SH-SY5Y (cell line): ENCODE measurements around the gene CHST11.

Experiments used
- GATA2 ChIP-seq: IDR thresholded peaks from 2 replicates; pipeline ENCODE4 v1.6.1; 2011; ENCODE audit warnings: mild to moderate bottlenecking, low read depth, low read length
- GATA3 ChIP-seq: IDR thresholded peaks from 2 replicates; pipeline ENCODE4 v1.6.1; 2011; ENCODE audit warnings: low read depth, mild to moderate bottlenecking, low read length, moderate library complexity

DNA sequence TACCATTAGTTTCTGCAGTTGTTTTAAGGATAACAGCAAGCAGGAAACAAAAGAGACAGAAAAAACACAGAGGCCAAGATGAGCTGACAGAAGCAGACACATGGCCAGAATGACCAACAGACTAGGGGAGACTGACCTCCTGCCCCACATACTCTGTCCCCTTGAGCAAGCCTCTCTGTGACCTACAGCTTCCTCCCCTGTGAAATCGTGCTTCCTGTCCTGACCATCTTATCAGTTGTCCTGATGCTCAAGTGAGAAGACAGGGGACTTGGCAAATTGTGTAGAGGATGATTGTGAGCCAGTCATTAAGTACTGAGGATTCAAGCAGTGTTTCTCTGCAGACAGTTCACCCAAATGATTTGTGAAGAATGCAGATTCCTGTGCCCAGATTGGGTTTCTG, 272.3 kb downstream of the CHST11 start:
- TF ChIP-seq GATA2, result no peak
- no peak for TF ChIP-seq GATA3
